GM12864 (cell line): Measurements from ENCODE around the gene ZC3H12C.

Source experiments
- DNase-seq: peaks from one replicate; pipeline ENCODE4 v3.0.0-alpha.2; 2011; ENCODE audit warnings: low read depth
- H3K4me3 ChIP-seq: 2 replicates; pipeline ENCODE4 v1.5.1; 2011; ENCODE audit warnings: mild to moderate bottlenecking, low read depth, low read length, control low read depth
- TF ChIP-seq, protein P1 (sequence below): IDR thresholded peaks from 2 replicates; pipeline ENCODE4 v1.5.1; 2011; ENCODE audit warnings: low read depth, mild to moderate bottlenecking, moderate library complexity, low read length, control low read depth, inconsistent platforms; ENCODE audit errors: missing control alignments

Gene ZC3H12C

DNA sequence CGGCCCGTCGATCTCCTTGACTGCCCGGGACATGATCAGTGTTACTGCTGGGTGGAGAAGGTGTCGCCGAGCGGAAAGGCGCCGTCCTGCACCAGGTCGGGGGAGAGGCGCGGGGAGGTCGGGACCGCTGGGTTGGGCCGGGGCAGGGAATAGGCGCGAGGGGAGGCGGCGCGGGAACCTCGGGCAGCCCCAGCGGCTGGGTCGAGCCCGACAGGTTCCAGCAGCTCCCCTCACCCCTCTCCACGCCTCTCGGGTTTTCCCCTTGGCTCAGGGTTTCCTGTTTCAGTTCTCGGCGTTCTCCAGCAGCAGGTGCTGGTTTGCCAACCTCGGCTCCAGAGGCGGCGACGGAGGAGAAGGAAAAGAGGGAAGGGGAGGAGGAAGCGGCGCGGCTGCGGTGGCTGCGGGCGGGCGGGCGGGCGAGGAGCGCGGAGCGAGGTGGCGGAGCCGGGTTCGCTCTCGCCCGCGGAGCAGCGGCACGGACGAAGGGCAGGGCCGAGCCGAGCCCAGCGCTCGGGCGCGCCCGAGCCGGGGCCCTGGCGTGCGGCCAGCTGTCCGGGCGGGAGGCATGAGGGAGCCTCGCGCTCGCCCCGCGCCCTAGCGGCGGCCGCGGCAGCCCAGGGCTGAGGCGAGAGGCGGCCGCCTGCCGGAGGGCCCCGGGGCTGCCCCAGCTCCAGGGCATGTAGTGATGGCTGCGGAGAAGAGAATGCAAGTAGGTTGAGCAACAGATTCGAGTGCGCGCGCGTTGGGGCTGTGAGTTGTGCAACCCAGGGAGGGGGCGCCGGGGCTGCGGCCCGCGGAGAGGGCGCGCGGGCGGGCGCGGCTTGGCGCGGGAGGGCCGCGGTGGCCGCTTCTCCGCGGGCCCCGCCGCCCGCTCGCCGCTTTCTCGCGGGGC lies at the start of gene ZC3H12C:
Gene ZC3H12C, plus strand, starts transcription at position 878 of the 892 bp plus-strand sequence. CDS start 20 bp downstream, outside the sequence.
- peak within 1 kb of the TSS; percentile 98 for H3K4me3 ChIP-seq
- TF ChIP-seq, protein P1, sequence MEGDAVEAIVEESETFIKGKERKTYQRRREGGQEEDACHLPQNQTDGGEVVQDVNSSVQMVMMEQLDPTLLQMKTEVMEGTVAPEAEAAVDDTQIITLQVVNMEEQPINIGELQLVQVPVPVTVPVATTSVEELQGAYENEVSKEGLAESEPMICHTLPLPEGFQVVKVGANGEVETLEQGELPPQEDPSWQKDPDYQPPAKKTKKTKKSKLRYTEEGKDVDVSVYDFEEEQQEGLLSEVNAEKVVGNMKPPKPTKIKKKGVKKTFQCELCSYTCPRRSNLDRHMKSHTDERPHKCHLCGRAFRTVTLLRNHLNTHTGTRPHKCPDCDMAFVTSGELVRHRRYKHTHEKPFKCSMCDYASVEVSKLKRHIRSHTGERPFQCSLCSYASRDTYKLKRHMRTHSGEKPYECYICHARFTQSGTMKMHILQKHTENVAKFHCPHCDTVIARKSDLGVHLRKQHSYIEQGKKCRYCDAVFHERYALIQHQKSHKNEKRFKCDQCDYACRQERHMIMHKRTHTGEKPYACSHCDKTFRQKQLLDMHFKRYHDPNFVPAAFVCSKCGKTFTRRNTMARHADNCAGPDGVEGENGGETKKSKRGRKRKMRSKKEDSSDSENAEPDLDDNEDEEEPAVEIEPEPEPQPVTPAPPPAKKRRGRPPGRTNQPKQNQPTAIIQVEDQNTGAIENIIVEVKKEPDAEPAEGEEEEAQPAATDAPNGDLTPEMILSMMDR, result peak; percentile 52
- DNase-seq, result peak; percentile 61

DNA sequence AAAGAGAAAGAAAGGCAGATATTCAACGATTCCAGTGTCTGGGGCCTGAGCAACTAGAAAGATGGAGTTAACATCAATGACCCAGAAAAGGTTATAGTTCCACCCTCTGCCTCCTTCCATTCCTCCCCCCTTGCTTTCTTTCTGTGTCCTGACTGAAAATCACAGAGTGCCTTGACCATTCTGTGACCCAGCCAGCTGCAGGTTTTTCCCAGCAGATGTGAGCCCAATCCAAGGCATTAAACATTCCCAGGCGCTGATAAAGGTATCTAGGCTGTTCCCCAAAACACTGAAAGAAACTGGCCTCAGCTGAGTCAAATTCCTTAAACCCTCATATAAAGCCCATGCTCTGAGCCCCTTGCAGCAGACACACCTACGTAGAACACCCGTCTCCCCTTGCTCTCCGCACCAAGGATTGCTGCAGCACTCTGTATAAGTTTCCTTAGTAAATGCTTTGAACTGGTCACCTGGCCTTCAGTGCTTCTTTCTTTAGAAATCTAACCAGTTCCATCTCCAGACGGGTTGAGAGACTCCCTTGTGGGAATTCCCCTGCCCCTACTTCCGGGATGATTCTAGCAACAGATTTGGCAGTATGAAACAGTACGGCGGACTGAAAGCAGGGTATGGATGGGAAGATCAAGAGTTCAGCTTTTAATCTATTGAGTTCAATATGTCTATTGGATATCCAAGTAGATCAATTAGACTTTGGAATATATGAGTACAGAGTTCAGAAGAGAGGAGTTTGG lies 48.8 kb upstream of the ZC3H12C start:
- H3K4me3 ChIP-seq, result no peak overlapping the region
- TF ChIP-seq, protein P1, result no peak
- DNase-seq, result no peak

DNA sequence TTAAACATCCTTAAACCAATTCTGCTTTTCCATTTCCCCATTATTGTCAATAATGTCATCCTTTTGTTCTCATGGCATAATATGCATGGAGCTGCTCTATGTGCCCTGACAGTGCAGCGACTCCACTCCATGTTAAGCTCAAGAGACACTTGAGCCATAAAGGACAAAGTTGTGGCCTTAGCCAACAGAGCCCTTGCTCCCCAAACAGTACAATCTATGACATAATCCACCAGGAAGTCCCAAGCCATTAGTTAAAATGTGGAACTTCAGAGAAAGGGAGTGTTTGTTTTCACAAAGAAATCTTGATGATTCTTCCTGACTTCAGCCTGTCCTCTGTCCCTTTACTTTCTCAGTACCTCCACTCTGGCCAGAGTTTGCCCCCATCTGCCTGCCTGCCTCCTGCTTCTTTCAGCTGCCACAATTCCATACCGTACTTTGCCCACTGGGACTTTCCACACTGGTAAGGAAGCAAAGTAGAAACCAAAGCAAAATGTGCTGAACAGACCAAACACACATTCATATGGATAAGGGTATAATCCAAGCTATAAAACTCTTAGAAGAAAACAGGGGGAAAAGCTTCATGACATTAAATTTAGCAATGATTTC lies 46.3 kb upstream of the ZC3H12C start:
- no peak for DNase-seq
- TF ChIP-seq, protein P1, result no peak
- H3K4me3 ChIP-seq, result no peak overlapping the region

- no peak overlapping the region for H3K4me3 ChIP-seq
- TF ChIP-seq, protein P1, result no peak
- no peak for DNase-seq
Measured at GRCh38 chr11:110049501-110050200, 43.5 kb upstream of the ZC3H12C start.

- no peak for DNase-seq
- TF ChIP-seq, protein P1, result no peak
Measured at GRCh38 chr11:110050201-110050506, 43.0 kb upstream of the ZC3H12C start.

DNA sequence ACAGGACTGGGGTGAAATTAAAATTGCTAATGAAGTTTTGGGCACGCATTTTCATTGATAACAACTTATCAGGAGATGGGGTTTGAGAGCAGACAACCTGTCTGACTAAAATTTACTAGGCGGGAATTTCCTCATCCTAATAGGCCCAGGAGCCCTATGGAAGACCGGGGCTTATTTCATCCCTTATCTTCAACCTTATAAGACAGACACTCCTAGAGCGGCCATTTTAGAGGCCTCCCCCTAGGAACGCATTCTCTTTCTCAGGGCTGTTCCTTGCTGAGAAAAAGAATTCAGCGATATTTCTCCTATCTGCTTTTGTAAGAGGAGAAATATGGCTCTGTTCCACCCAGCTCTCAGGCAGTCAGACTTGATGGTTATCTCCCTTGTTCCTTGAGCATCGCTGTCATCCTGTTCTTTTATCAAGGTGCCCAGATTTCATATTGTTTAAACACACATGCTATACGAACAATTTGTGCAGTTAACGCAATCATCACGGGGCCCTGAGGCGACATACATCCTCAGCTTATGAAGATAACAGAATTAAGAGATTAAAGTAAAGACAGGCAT lies 39.3 kb upstream of the ZC3H12C start:
- H3K4me3 ChIP-seq, result no peak overlapping the region
- DNase-seq, result no peak
- TF ChIP-seq, protein P1, result no peak

More at GRCh38 chr11:110050201-110050506, 43.0 kb upstream of the ZC3H12C start:
- no peak overlapping the region for H3K4me3 ChIP-seq
